RPMI8226 (cell line): ENCODE measurements around the gene PI3.
"Not testable (repeated sequence)": the region's sequence is repeated elsewhere in the genome, so short reads cannot be mapped to it uniquely, and the experiment has no call there.

ENCODE experiments used
- DNase-seq: peaks from one replicate; pipeline ENCODE4 v3.0.0-alpha.2; 2015

PI3 gene, protein sequence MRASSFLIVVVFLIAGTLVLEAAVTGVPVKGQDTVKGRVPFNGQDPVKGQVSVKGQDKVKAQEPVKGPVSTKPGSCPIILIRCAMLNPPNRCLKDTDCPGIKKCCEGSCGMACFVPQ

DNA sequence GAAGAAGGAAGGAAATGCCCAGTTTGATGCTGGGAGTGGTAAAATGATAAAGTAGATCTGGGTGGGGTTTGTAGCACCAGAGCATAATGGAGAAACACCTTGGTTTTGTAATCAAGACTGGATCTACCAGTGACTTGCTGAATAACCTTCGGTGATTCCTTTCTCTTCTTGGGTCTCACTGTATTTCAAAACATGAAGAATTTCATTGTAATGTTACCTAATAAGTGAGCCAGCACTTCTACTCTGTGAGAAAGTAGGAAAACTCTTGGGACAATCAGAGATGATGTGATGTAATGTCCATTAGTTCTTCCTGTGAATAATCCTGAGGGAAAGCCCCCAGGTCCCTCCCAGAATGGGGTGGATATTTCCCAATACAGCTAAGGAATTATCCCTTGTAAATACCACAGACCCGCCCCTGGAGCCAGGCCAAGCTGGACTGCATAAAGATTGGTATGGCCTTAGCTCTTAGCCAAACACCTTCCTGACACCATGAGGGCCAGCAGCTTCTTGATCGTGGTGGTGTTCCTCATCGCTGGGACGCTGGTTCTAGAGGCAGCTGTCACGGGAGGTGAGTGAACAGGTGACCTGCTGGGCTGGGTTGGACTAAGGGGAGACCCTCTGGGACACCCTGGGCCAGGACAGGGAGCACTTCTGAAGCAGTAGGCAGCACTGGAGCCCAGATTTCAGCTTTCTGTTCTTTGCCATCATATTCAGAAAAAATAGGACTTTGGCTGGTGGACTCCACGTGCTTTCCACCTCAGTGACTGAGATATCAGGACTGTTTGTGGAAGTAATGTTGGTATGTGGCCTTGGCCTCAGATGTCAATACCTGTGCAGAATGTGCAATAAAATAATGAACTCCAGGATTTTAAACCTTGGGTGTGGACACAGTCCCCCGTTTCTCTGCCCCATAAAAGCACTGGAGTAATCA lies at the start of gene PI3:
PI3 (plus strand) TSS at position 469 of the 931 bp plus-strand sequence; CDS start at position 490, 21 bp downstream.
- DNase-seq: no peak

DNA sequence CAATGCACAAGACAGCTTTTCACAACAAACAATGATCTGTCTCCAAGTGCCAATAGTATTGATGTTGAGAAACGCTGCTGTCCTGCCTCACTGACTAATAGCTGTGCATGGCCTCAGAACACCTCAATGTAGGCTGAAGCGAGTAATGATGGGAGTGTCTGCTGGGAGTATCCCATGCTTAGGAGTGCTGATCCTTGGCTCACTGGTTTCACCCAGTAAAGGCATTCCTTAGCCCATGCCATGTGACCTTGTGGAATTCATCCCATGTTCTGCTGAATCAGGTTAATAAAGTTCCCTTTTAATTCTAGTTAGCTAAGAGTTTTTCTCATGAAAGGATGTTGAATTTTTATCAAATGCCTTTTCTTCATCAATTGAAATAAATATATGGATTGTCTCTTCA lies 46.6 kb upstream of the PI3 start:
- no peak for DNase-seq

DNA sequence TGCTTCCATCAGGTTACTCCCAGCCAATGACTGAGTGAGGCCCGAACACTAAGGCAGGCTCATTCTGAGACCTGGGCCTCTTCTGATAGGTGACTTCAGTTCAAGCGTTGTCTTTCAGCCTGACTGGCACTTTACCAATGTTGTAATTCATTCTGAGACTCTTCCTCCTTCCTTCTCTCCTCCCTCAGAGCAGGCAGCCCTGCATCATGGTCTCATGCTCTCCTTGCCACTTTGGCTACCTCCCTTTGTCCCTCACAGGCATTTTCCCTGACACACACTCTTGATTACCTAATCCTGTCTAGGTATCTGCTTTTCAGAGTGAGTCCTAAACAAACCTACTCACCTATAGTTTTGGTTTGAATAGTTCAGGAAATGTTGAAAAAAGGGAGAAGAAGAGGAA lies 37.8 kb upstream of the PI3 start:
- DNase-seq: no peak

DNA sequence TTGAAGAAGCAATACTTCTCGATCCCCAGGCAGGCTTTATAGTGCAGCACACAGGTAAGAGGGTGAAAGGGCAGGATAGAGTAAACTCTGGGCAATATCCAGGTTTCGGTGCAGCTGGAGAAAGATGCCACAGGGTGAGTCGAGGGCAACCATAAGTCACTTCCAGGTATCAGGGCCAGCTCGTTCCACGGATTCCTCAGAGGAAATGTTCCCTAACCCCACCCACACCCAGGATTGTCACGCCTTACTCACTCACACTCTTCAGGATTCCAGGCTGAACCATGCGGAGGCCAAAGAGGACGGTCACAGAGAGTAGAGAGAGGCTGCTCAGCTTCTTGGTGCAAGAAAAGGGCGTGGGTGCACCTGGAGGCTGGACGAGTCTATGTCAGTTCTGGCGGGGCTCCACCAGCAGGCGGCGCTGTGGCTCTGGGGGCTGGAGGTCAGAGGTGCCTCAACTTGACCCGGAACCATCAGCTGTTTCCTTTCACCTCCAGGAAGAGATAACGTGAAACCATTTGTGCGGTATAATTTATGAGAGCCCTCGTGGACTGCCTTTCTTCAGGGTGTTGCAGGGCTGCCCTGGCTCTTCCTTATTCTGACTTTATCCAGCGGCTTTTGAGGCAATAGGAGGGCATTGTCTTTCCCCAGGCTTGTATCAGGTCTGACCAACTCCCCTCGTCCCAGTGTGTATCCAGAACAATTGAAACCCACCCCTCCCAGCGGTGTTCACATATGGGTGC lies 36.0 kb upstream of the PI3 start:
- peak; percentile 69 for DNase-seq

DNA sequence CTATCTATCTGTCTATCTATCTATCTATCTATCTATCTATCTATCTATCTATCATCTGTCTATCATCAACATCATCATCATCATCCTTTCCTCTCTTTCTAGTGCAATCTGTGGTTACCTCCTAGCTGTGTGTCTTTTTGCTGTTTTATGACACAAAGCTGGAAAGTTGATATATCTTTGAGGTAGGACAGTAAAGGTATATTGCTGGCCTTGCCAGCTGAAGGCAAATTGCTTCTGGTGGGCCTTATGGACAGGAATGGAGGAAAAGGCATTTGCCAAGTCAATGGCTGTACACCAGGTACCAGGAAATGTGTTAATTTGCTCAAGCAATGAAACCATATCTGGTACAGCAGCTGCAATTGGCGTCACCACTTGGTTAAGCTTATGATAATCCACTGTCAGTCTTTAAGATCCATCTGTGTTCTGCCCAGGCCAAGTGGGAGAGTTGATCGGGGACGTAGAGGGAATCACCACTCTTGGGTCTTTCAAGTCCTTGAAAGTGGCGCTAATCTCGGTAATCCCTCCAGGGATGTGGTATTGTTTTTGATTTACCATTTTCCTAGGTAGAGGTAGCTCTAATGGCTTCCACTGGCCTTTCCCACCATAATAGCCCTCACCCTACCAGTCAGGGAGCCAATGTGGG lies 34.8 kb upstream of the PI3 start:
- DNase-seq: not testable (repeated sequence)

DNA sequence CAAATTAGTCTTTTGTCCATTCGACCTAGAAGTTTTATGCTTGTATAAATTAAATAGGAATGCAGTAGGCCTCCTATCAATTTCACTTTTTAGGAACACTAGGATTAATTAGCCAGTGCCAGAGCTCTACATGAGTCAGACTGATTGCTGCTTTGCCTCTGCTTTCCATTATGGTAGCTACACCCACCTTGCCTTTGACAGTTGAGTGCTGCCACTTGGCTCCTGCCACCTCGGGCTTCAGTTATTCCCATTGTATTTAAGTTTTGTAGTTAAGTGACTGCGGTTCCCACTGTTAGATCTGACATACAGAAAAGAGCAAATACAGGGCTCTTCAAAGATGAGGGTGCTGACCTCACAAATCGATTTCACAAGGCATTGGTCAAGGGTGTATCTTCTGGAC lies 33.9 kb upstream of the PI3 start:
- DNase-seq: no peak

DNA sequence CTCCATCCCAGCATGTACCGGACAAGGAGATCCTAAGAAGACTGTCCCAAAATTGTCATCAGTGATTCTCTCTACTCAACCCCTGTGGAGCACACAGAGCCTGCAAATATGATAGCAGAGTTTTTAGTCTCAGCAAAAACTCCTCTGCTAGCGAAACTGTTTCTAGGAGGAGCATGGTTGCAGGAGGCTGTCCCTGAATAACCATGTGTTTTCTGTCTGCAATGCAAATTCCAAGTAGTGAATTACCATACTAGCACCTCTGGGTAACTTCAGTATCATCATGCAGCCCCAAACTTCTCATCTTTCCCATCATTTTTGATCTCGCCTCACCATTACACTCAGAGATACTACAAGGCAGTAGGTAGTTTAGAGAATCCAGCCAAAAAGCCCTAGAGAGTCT lies 25.6 kb upstream of the PI3 start:
- DNase-seq: no peak

DNA sequence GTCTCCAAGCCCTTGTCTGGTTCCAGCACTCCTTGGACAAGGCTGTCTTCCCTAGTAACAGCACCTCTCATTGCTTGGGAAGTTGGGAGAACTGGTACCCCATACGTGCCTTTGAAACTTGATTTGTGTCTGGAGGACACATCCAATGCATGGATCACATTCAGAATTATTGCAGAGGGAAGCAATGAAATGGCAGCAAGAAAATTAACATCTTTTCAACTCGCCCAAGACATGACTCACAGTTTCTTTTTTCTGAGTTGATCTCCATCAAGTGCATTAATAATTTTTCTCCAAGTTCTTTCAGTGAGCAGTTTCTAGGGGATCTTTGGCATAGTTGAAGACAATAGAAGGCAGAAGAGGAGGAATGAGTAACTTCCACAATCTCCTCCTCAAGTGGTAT lies 22.3 kb upstream of the PI3 start:
- DNase-seq: no peak

DNA sequence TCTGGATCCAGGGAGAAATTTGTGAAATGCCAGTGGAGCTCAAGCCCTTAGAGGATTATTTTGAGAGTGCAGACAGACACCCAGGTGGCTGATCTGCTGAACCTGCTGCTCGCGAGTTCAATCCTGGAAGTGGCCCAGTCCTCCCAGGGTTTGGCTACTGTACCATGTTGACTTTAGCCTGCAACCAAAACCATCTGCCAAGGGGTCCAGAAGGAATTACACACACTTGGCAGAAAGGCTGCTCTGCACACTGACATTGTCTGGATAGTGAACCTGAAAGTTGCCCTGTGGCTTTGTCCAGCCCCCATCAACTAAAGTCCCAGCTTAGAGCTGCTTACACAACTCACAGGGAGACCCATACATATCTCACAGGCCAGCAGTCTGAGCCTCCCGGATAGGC lies 21.6 kb upstream of the PI3 start:
- DNase-seq: no peak

DNA sequence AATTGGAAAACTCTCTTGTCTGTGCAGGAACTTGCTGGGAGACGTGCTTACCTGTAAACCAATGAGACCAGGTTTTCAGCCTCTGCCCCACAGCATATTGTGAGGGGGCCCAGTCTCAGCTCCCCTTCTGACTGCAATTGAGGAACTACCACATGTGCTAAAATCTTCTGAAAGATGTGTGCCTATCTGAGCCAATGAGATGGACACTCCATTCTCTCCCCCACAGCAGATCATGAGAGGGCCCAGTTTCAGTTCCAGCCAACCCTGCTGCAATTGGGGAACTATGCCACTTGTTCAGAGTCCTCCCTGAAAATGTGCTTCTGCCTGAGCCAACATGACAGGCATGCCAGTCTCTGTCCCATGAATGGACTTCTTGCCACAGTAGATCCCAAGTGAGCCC lies 20.9 kb upstream of the PI3 start:
- DNase-seq: peak; percentile 6

DNA sequence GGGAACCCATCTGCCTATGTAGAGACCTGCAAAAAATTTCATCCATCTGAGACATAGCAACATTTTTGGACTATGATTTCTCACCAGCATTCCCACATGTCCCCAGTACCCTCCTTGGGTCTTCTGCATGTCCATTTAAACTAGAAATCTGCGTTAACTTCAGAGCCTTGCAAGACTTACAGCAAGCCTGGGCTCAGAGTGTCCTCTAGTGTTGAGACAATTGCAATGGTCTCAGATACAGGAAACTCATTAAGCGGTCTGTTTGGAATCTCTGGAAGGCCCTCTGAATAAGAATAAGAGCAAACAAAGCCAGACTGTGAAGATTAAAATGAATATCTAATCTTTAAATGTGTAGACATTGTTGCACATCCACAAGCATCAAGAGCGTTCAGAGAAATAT lies 20.5 kb upstream of the PI3 start:
- no peak for DNase-seq

DNA sequence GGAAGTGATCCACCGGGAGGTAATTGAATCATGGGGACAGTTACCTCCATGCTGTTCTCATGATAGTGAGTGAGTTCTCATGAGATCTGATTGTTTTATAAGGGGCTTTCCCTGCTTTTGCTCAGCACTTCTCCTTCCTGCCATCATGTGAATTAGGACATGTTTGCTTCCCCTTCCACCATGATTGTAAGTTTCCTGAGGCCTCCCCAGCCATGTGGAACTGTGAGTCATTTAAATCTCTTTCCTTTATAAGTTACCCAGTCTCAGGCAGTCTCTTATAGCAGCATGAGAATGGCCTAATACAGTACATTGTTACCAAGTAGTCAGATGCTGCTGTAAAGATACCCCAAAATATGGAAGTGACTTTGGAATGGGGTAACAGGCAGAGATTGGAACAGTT lies 19.9 kb upstream of the PI3 start:
- DNase-seq: not testable (repeated sequence)

DNA sequence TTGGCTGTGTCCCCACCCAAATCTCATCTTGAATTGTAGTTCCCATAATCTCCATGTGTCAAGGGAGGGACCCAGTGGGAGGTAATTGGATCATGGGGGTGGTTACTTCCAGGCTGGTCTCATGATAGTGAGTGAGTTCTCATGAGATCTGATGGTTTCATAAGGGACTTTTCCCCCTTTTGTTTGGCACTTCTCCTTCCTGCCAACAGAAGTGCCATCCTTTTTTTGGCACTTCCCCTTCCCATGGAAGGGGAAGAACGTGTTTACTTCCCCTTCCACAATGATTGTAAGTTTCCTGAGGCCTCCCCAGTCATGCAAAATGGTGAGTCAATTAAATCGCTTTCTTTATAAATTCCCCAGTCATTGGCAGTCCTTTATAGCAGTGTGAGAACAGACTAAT lies 18.0 kb upstream of the PI3 start:
- DNase-seq: no peak

DNA sequence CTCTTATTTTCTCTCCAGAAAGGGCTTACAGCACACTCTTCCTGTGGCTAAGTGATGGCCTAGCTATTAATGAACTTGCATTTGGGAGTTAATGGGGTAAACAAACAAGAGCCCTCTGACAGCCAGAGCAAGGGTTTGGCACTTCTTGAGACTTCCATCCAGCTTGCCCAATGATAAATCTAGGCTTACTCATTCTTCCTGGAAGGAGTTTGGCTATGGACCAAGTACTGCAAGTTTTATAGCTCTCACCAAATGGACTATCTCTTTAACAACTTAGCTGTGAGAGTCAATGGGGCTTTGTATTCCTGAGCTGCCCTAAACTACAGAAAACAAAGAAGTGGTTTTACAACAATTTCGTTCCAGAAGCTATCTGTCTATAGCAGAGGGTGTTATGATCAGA lies 16.7 kb upstream of the PI3 start:
- no peak for DNase-seq

DNA sequence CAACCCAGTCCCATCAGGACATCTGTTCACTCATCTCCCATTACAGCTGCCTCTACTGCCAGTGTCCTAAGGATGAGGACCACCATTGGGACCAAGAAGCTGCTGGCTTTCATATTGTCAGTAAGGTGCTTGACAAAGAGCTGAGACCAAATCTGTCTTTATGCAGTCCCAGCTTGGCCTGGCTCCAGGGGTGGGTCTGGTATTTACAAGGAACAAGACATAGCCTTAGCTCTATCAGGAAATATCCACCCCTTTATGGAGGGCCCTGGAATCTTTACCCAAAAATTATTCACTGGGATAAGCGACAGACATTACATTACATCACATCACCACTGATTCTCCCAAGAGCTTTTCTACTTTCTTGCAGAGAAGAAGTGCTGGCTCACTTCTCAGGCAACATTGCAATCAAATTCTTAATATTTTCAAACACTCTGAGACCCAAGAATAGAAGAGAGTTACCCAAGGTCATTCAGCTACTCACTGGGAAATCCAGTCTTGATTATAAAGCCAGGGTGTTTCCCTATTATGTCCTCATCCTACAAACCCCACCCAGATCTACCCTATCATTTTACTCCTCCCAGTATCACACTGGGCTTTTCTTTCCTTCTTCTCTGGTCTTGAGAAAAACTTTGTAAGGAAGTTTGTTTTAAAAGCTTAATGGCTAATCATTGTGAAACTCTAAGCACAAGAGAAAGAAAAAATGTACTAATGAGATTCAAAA lies 11.5 kb upstream of the PI3 start:
- no peak for DNase-seq

DNA sequence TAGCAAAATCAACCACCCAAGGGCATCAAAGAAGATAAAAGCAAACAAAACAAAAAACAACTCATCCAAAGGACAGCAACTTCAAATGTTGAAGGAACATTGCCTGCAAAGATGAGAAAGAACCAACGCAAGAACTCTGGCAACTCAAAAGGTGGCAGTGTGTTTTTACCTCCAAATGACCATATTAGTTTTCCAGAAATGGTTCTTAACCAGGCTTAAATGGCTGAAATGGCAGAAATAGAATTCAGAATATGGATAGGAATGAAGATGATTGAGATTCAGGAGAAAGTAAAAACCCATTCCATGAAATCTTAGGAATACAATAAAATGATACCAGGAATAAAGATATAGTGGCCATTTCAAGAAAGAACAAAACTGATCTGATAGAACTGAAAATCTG lies 9.8 kb upstream of the PI3 start:
- DNase-seq: no peak

DNA sequence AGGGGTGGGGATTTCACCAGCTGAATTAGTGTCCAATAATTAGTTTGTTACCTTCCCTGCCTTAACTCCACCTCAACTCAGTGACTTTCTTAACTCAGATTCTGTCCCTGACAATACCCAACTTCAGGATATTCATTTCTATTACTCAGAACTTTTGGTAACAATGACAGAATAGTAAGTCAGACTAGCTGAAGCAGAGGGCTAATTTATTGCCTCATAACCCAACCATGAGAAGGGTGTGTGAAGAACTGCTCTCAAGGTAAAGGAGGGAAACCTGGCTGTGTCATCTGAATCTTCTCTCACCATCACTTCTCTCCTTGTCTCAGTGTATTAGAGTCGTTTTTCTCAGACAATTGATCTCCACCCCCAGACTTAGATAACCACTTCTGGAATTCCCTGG lies 1.2 kb upstream of the PI3 start:
- DNase-seq: no peak

DNA sequence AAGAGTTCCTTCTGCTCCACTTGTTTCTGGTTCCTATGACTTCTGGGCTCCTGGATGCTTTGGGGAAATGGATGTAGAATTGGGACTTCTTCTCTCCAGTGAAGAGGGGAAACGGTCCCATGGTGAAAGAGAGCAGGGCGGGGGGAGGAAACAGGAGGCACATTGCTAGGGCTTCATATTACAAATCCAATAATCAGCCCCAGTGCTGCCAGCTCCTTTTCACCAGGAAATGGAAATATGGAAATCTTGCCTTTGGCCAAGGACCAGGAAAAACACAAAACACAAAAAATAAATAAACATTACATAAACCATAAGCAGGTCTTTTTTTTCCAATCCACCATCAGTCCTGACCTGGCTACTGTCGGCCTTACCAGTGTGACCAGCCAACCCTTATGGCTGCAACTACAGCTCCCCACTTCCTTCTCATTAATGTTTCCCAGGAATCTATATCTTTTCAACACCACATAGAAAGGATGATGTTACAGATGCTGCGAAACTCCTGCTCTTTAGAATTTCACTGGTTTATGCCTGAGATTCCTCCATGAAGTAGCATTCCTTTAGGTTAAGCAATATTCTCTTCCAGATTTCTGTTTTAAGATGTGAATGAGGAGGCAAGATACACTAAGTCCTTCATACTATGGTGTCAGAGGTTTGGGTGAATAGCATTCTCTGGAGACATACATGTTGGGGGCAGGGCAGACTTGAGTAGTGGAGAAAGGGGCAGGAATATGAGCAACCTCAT lies 2.0 kb downstream of the PI3 start:
- DNase-seq: no peak

DNA sequence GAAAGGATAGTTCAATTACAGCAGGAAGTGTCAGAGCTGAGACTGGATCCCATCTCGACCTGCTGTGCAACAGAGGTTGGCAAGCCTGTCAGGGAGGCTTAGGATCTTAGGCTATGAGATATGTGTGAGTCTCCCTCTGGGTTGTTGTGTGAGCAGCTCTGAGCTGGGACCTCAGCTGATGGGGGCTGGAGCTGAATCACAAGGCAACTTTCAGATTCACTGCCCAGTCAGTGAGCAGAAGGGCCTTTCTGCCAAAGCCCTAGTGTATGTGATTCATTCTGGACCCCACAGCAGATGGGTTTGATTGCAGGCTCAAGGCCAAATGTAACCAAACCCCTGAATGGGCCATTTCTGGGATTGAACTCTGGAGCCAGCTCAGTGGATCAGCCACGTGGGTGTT lies 4.5 kb downstream of the PI3 start:
- DNase-seq: no peak

DNA sequence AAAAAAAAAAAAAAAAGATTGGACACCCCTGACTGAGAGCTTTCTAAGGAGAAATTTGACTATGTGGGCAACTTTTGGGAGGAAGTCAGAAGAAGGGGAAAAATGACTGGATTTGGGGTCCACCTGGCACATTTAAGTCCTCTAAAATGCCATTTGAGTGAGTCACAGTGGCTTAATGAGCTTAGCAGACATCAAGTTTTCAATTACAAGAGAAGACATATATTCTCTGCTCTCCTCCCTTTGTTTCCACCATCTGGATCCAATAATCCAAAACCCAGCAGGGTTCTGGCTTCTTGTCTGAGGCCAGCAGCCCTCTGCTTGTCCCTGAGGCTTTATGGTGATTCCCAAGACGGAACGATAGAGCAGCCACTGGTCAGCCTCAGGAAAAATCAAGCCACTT lies 6.9 kb downstream of the PI3 start:
- no peak for DNase-seq

DNA sequence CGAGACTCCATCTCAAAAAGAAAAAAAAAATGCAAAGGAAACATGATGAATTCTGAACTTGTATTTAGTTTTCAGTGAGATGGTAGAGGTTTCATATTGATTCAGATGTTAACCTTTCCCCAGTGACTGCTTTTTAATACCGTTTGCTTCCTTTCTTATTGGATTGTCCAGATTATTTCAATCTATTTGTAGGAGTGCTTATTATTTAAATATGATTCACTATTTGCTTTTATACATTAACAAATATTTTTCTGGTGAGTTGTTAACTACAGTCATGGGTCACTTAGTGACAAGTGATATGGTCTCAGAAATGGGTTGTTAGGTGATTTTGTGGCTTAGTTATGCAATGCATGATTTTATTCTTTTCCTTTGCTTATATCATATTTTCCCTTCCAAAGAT lies 8.4 kb downstream of the PI3 start:
- DNase-seq: no peak

DNA sequence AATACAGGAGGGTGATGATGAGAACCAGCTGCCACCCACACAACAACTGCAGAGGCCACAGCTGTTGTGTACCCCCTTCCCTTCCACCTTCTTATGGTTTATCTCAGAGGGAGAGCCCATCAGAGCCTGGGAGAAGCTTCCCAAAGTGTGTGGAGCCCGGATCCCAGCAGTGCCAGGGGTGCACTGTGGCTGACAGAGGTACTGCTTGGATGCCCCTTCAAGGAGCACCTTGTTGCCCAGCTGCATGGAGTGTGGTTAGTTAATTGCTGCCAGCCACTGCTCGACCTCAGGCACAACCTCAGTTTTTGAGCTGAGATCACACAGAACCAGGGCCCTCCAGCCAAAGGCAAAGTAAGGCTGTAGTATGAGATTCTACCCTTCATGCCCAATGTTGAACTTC lies 13.0 kb downstream of the PI3 start:
- no peak for DNase-seq
